ENCODE data around the gene RHEB. TPM values are rescaled to one million over a fixed set of nuclear protein-coding genes. Genes with fewer than 3 reads are reported as not detected.

RHEB gene
- total RNA-seq, 1 experiment from 2014 or later, result 156 TPM

GRCh38 chr7:151491859-151492258, 27.8 kb downstream of the RHEB start:
- TF ChIP-seq CTCF (IDR thresholded peaks at IDR 0.05; ENCODE audit: insufficient read depth in 1 of 2, low read depth in 1 of 2, low read length in 1 of 2, severe bottlenecking in 1 of 2, unreplicated experiment in 1 of 2), result no peak
- Histone ChIP-seq H3K36me3 (ENCODE audit: control insufficient read depth, insufficient read depth, low read length) (peaks cover under 1% of the 10 kb centered on the region; the same call in 1 of the 2 replicates), H3K27me3 (replicated peaks; ENCODE audit: control insufficient read depth, insufficient read depth, low read length) (no peaks in the 10 kb centered on the region), H3K4me1 (peaks cover 33% of the 10 kb centered on the region), H3K4me3 (ENCODE audit: low read depth, low read length) (no peak overlapping the region), H3K9me3 (no peaks in the 10 kb centered on the region)
- intact Hi-C loops (cut with micrococcal nuclease; ENCODE audit: unreplicated experiment), result loop anchor here (2.0 kb wide), 1 partner anchor 31 kb away; no protein-coding TSS in a partner anchor
- POLR2A ChIA-PET, result interaction anchor here (1.0 to 1.1 kb wide), 2 partner anchors 28 to 32 kb away, joined by 3 read pairs; partner anchors contain the start of gene RHEB
- peak overlapping the region; percentile 76 for H3K27ac Mint-ChIP-seq (ENCODE audit: unreplicated experiment)
- peak; percentile 50 to 53 for DNase-seq
- peaks cover 56% of the 10 kb centered on the region for H3K36me3 Mint-ChIP-seq (ENCODE audit: insufficient read depth, unreplicated experiment)
- CTCF ChIA-PET, result interaction anchor here (0.5 kb wide), 1 partner anchor 368 kb away, joined by 3 read pairs; no protein-coding TSS in a partner anchor
- peaks cover 34% of the 10 kb centered on the region for H3K4me1 Mint-ChIP-seq (ENCODE audit: low read depth, unreplicated experiment)
- no peak overlapping the region for H3K4me3 Mint-ChIP-seq (ENCODE audit: unreplicated experiment)
- H3K27me3 Mint-ChIP-seq (ENCODE audit: insufficient read depth, unreplicated experiment), result no peaks in the 10 kb centered on the region
- no TSS peak for BruUV-seq (replicated peaks)
- H3K9me3 Mint-ChIP-seq (ENCODE audit: unreplicated experiment), result no peaks in the 10 kb centered on the region

GRCh38 chr7:151490456-151491105, 29.1 kb downstream of the RHEB start:
- Histone ChIP-seq H3K4me3 (ENCODE audit: low read depth, low read length) (no peak overlapping the region), H3K36me3 (ENCODE audit: control insufficient read depth, insufficient read depth, low read length) (peaks cover 2% of the 10 kb centered on the region; the same call in 1 of the 2 replicates), H3K9me3 (no peaks in the 10 kb centered on the region), H3K27me3 (replicated peaks; ENCODE audit: control insufficient read depth, insufficient read depth, low read length) (no peaks in the 10 kb centered on the region), H3K4me1 (peaks cover 27% of the 10 kb centered on the region)
- H3K4me3 Mint-ChIP-seq (ENCODE audit: unreplicated experiment), result no peak overlapping the region
- intact Hi-C loops (cut with micrococcal nuclease; ENCODE audit: unreplicated experiment), result no loop called here
- no peaks in the 10 kb centered on the region for H3K9me3 Mint-ChIP-seq (ENCODE audit: unreplicated experiment)
- BruUV-seq (replicated peaks), result TSS peak; percentile 17
- TF ChIP-seq CTCF (IDR thresholded peaks at IDR 0.05; ENCODE audit: insufficient read depth in 1 of 2, low read depth in 1 of 2, low read length in 1 of 2, severe bottlenecking in 1 of 2, unreplicated experiment in 1 of 2), result no peak
- H3K36me3 Mint-ChIP-seq (ENCODE audit: insufficient read depth, unreplicated experiment), result peaks cover 68% of the 10 kb centered on the region
- ChIA-PET POLR2A (interaction anchor here (1.1 kb wide), 1 partner anchor 31 kb away, joined by 3 read pairs; no protein-coding TSS in a partner anchor), CTCF (no interaction called here)
- peaks cover 33% of the 10 kb centered on the region for H3K4me1 Mint-ChIP-seq (ENCODE audit: low read depth, unreplicated experiment)
- H3K27me3 Mint-ChIP-seq (ENCODE audit: insufficient read depth, unreplicated experiment), result no peaks in the 10 kb centered on the region
- no peak for DNase-seq
- H3K27ac Mint-ChIP-seq (ENCODE audit: unreplicated experiment), result no peak overlapping the region

- H3K36me3 Mint-ChIP-seq (ENCODE audit: insufficient read depth, unreplicated experiment), result peaks cover 72% of the 10 kb centered on the region
Measured at GRCh38 chr7:151489498-151489897, 30.2 kb downstream of the RHEB start.

More at GRCh38 chr7:151489498-151489897, 30.2 kb downstream of the RHEB start:
- no peaks in the 10 kb centered on the region for H3K27me3 ChIP-seq (replicated peaks; ENCODE audit: control insufficient read depth, insufficient read depth, low read length)
- H3K27me3 Mint-ChIP-seq (ENCODE audit: insufficient read depth, unreplicated experiment), result no peaks in the 10 kb centered on the region
- peaks cover 27% of the 10 kb centered on the region for H3K4me1 Mint-ChIP-seq (ENCODE audit: low read depth, unreplicated experiment)
- no peak overlapping the region for H3K4me3 ChIP-seq (ENCODE audit: low read depth, low read length)
- no peak for TF ChIP-seq CTCF (IDR thresholded peaks at IDR 0.05; ENCODE audit: insufficient read depth in 1 of 2, low read depth in 1 of 2, low read length in 1 of 2, severe bottlenecking in 1 of 2, unreplicated experiment in 1 of 2)
- H3K4me3 Mint-ChIP-seq (ENCODE audit: unreplicated experiment), result no peak overlapping the region
- intact Hi-C loops (cut with micrococcal nuclease; ENCODE audit: unreplicated experiment), result no loop called here
- no peak overlapping the region for H3K27ac Mint-ChIP-seq (ENCODE audit: unreplicated experiment)
- no peaks in the 10 kb centered on the region for H3K9me3 Mint-ChIP-seq (ENCODE audit: unreplicated experiment)
- DNase-seq, result no peak
- H3K9me3 ChIP-seq, result no peaks in the 10 kb centered on the region
- H3K4me1 ChIP-seq, result peaks cover 16% of the 10 kb centered on the region
- ChIA-PET CTCF (no interaction called here), POLR2A (no interaction called here)
- peaks cover 2% of the 10 kb centered on the region; the same call in 1 of the 2 replicates for H3K36me3 ChIP-seq (ENCODE audit: control insufficient read depth, insufficient read depth, low read length)
- no TSS peak for BruUV-seq (replicated peaks)

All from Caco-2 (cell line).